ENCODE results near the gene ABCC1.

ABCC1 gene

DNA sequence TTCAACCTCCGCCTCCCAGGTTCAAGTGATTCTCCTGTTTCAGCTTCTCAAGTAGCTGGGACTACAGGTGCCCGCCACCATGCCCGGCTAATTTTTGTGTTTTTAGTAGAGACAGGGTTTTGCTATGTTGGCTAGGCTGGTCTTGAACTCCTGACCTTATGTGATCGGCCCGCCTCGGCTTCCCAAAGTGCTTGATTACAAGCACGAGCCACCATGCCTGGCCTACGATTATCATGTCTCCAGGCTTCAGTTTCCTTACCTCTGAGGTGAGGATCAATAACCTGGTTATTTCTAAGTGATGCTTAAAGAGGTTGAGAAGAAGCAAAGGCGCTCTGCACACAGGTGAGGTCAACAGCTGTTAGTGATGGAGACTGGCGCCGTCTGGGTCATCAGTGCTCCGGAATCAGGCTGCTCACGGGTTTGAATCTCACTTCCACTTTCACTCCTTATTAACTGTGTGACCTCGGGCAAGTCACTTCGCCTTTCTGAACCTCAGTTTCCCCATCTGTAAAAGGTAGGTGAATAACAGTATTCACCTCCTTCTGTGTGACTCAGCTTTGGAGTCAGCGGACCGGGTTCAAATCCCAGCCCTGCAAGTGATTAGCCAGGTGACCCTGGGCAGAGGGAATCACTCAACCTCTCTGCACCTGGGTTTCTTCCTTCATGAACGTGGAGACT, 745 bp upstream of the ABCC1 start:
- Histone ChIP-seq H3K36me3 (no peaks in the 10 kb centered on the region), H3K27ac (peak overlapping the region; percentile 55), H3K9me3 (no peaks in the 10 kb centered on the region), H3K4me3 (ENCODE audit: low read depth in 1 of 2, low read length in 1 of 2) (peak overlapping the region; percentile 53 to 71), H3K27me3 (no peaks in the 10 kb centered on the region), H3K4me1 (ENCODE audit: control insufficient read depth in 1 of 2, insufficient read depth in 1 of 2, low read depth in 1 of 2, low read length in 1 of 2) (peaks cover 25 to 35% of the 10 kb centered on the region in 2 experiments)
- no peak for TF ChIP-seq CTCF (IDR thresholded peaks at IDR 0.05)

DNA sequence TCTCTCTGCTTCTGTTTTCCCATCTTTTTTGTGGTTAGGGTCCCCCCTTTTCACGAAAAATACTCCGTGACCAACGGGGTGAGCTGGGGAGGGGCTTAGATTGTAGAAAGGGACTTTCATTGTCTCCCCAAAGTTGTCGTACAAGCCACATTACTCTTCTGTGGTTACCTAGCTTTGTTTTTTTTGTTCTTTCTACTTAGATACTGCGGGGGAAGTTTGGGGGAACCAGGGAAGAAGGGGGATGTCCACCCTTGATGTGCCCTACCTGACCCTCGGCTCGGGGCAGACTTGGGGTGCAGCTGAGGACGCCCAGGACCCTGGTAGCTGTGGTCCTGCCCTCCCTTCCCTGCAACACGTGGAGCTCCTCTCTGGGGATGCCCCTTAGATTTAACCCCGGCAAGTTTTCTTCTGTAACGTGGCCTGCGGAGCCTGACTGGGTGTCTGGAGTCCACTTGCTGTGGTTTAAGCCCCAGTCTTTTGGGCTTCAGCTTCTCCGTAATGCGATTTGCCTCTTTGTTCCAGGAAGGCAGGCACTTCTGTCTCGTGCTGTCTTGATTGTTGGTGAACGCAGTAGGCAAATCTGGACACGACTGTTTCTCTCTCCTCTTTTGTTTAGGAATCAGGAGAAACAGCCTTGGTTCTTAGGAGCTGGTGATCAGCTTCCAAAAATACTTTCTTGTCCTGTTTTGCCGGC, 892 bp downstream of the ABCC1 start:
- TF ChIP-seq CTCF (IDR thresholded peaks at IDR 0.05), result no peak
- peak overlapping the region; percentile 78 for H3K27ac ChIP-seq
- peaks cover 32 to 45% of the 10 kb centered on the region in 2 experiments for H3K4me1 ChIP-seq (ENCODE audit: control insufficient read depth in 1 of 2, insufficient read depth in 1 of 2, low read depth in 1 of 2, low read length in 1 of 2)
- H3K36me3 ChIP-seq, result no peaks in the 10 kb centered on the region
- no peaks in the 10 kb centered on the region for H3K27me3 ChIP-seq
- H3K4me3 ChIP-seq (ENCODE audit: low read depth in 1 of 2, low read length in 1 of 2), result peak overlapping the region; percentile 62 to 67
- H3K9me3 ChIP-seq, result no peaks in the 10 kb centered on the region

DNA sequence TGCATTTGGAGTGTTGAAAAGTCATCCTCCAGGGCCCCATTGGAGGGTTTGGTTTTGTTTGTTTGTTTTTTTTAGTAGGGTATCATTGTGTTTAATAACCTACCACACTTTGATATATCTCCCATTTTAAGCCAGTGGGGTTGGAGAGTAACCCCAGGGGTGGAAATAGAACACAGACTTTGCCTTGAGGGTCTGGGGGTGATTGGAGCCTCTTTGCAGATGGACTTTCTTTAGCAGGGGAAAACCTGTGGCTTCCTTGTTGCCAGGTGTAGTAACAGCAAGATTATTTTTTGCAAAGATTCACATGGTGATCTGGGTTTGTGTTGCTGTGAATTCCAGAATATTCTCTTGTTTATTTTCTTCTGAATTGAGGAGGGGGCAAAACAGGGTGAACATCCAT, 1.5 kb downstream of the ABCC1 start:
- Histone ChIP-seq H3K4me1 (ENCODE audit: control insufficient read depth in 1 of 2, insufficient read depth in 1 of 2, low read depth in 1 of 2, low read length in 1 of 2) (peaks cover 32 to 45% of the 10 kb centered on the region in 2 experiments), H3K27ac (peak overlapping the region; percentile 78)
- no peak for TF ChIP-seq CTCF (IDR thresholded peaks at IDR 0.05)

GRCh38 chr16:15951852-15952251, 2.4 kb downstream of the ABCC1 start:
- H3K27ac ChIP-seq, result peak overlapping the region; percentile 46
- no peaks in the 10 kb centered on the region for H3K27me3 ChIP-seq
- TF ChIP-seq CTCF (IDR thresholded peaks at IDR 0.05), result no peak
- H3K4me3 ChIP-seq (ENCODE audit: low read depth in 1 of 2, low read length in 1 of 2), result no peak overlapping the region
- H3K9me3 ChIP-seq, result no peaks in the 10 kb centered on the region
- peaks cover 32 to 45% of the 10 kb centered on the region in 2 experiments for H3K4me1 ChIP-seq (ENCODE audit: control insufficient read depth in 1 of 2, insufficient read depth in 1 of 2, low read depth in 1 of 2, low read length in 1 of 2)
- H3K36me3 ChIP-seq, result no peaks in the 10 kb centered on the region

More for the DNA sequence above, 1.5 kb downstream of the ABCC1 start:
- no peaks in the 10 kb centered on the region for H3K27me3 ChIP-seq
- no peaks in the 10 kb centered on the region for H3K36me3 ChIP-seq
- H3K9me3 ChIP-seq, result no peaks in the 10 kb centered on the region
- peak overlapping the region in 1 of 2 experiments; percentile 67 for H3K4me3 ChIP-seq (ENCODE audit: low read depth in 1 of 2, low read length in 1 of 2)

DNA sequence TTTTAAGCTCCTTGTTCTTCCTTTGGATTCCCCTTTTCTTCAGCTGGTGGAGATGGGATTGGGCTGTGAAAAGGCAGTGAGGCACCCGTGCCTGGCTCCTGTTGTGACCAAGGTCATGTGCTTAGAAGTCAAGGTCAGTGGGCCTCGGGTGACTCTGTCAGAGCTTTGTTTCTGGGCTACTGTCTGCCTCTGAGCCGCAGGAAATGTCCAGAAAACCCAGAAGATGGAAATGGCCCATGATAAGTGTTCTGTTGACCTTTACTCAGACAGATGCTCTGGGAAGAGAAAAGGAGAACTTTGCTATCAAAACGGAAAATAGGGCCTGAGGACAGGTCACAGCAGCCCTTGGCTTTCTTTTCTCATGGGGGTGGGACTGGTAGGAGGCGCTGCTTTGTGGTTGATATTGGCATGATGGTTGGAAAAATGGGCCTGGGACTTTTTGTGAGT, 2.9 kb downstream of the ABCC1 start:
- TF ChIP-seq CTCF (IDR thresholded peaks at IDR 0.05), result no peak
- Histone ChIP-seq H3K4me1 (ENCODE audit: control insufficient read depth in 1 of 2, insufficient read depth in 1 of 2, low read depth in 1 of 2, low read length in 1 of 2) (peaks cover 32 to 45% of the 10 kb centered on the region in 2 experiments), H3K4me3 (ENCODE audit: low read depth in 1 of 2, low read length in 1 of 2) (no peak overlapping the region)

More for the DNA sequence above, 2.9 kb downstream of the ABCC1 start:
- peak overlapping the region; percentile 46 for H3K27ac ChIP-seq
- no peaks in the 10 kb centered on the region for H3K9me3 ChIP-seq
- no peaks in the 10 kb centered on the region for H3K27me3 ChIP-seq
- no peaks in the 10 kb centered on the region for H3K36me3 ChIP-seq
